PFSK-1 (cell line): Measurements from ENCODE around the gene GALNT15.

Experiments used
- FOXP2 ChIP-seq: optimal IDR thresholded peaks from 2 replicates; pipeline ENCODE3; 2011; ENCODE audit warnings: borderline replicate concordance, control low read depth, inconsistent platforms; ENCODE audit not compliant: insufficient read depth; ENCODE audit errors: extremely low read length, extremely low read depth
- POLR2AphosphoS5 ChIP-seq: IDR thresholded peaks from 2 replicates; pipeline ENCODE4 v1.6.1; 2012; ENCODE audit warnings: low read depth, mild to moderate bottlenecking, control low read depth, low read length, moderate library complexity
- REST ChIP-seq, 2 experiments: IDR thresholded peaks; 2 replicates each; pipeline versions ENCODE4 v1.6.1 to v1.8.0; 2011 to 2012; ENCODE audit warnings: low read depth in 2 of 2, low read length in 2 of 2, control low read depth in 1 of 2, inconsistent platforms in 1 of 2, mild to moderate bottlenecking in 1 of 2, moderate library complexity in 1 of 2; ENCODE audit not compliant: insufficient read depth in 1 of 2
- SIN3A ChIP-seq: IDR thresholded peaks from 2 replicates; pipeline ENCODE4 v1.6.1; 2012; ENCODE audit warnings: mild to moderate bottlenecking, low read length, moderate library complexity, borderline replicate concordance; ENCODE audit not compliant: insufficient read depth
- TAF1 ChIP-seq: IDR thresholded peaks from 2 replicates; pipeline ENCODE4 v1.6.1; 2012; ENCODE audit warnings: low read length, control low read depth, borderline replicate concordance; ENCODE audit not compliant: insufficient read depth

Gene GALNT15

GRCh38 chr3:16183601-16184270 is 9.3 kb downstream of the GALNT15 start:
- no peak for TF ChIP-seq TAF1
- TF ChIP-seq SIN3A = no peak
- TF ChIP-seq REST (IDR thresholded peaks at IDR 0.05; ENCODE audit: insufficient read depth in 1 of 2, low read depth in 2 of 2, low read length in 2 of 2) = no peak
- no peak for TF ChIP-seq FOXP2
- TF ChIP-seq POLR2AphosphoS5 = no peak

GRCh38 chr3:16186086-16186485 is 11.6 kb downstream of the GALNT15 start:
- TF ChIP-seq FOXP2 = no peak

GRCh38 chr3:16186565-16186964 is 12.1 kb downstream of the GALNT15 start:
- TF ChIP-seq SIN3A (no peak), POLR2AphosphoS5 (no peak), FOXP2 (no peak), TAF1 (no peak), REST (IDR thresholded peaks at IDR 0.05; ENCODE audit: insufficient read depth in 1 of 2, low read depth in 2 of 2, low read length in 2 of 2) (no peak)

- no peak for TF ChIP-seq REST (IDR thresholded peaks at IDR 0.05; ENCODE audit: insufficient read depth in 1 of 2, low read depth in 2 of 2, low read length in 2 of 2)
- no peak for TF ChIP-seq FOXP2
- TF ChIP-seq POLR2AphosphoS5 = no peak
- no peak for TF ChIP-seq TAF1
- no peak for TF ChIP-seq SIN3A
Measured at GRCh38 chr3:16187213-16187790, 12.8 kb downstream of the GALNT15 start.

- TF ChIP-seq FOXP2 (no peak), TAF1 (no peak), POLR2AphosphoS5 (no peak), REST (IDR thresholded peaks at IDR 0.05; ENCODE audit: insufficient read depth in 1 of 2, low read depth in 2 of 2, low read length in 2 of 2) (no peak), SIN3A (no peak)
Measured at GRCh38 chr3:16188071-16188470, 13.6 kb downstream of the GALNT15 start.
